CD14-positive monocyte (primary cell): ENCODE data around the gene RFC3. TPM values are rescaled to one million over a fixed set of nuclear protein-coding genes. Genes with fewer than 3 reads are reported as not detected.

Experiments used
- DNase-seq, 3 donors: peaks; one replicate each; pipeline ENCODE4 v3.0.0-alpha.2; 2011 to 2022
- H2AFZ ChIP-seq: 2 replicates; pipeline ENCODE4 v1.6.0; 2012; ENCODE audit warnings: mild to moderate bottlenecking, low read depth, low read length, inconsistent platforms; ENCODE audit not compliant: insufficient read depth, poor library complexity, severe bottlenecking
- H3K27ac ChIP-seq, 2 donors: 1 replicate in 1 of 2; 2 replicates in 1 of 2; pipeline ENCODE4 v1.5.1; 2012 to 2013; ENCODE audit warnings: low read length in 2 of 2, control low read depth in 1 of 2, inconsistent platforms in 1 of 2, low read depth in 1 of 2, mild to moderate bottlenecking in 1 of 2
- H3K27me3 ChIP-seq, 2 donors: one replicate each; pipeline versions ENCODE4 v1.6.0 to v1.6.1; 2011 to 2013; ENCODE audit warnings: low read length in 2 of 2; ENCODE audit not compliant: control insufficient read depth in 2 of 2, insufficient read depth in 2 of 2
- H3K36me3 ChIP-seq, 2 donors: replicated peaks in 1 of 2; 1 replicate in 1 of 2; 2 replicates in 1 of 2; pipeline versions ENCODE4 v1.5.1 to v1.6.1; 2012 to 2013; ENCODE audit warnings: low read length in 2 of 2, control low read depth in 1 of 2, inconsistent platforms in 1 of 2, mild to moderate bottlenecking in 1 of 2; ENCODE audit not compliant: insufficient read depth in 2 of 2, control insufficient read depth in 1 of 2
- H3K4me1 ChIP-seq, 2 donors: 1 replicate in 1 of 2; 2 replicates in 1 of 2; pipeline versions ENCODE4 v1.5.1 to v1.6.1; 2012 to 2013; ENCODE audit warnings: low read length in 2 of 2, control low read depth in 1 of 2, inconsistent platforms in 1 of 2, mild to moderate bottlenecking in 1 of 2, moderate library complexity in 1 of 2; ENCODE audit not compliant: insufficient read depth in 2 of 2, control insufficient read depth in 1 of 2
- H3K4me2 ChIP-seq: replicated peaks from 2 replicates; pipeline ENCODE3; 2012; ENCODE audit warnings: low read length, moderate library complexity, mild to moderate bottlenecking; ENCODE audit not compliant: poor library complexity, severe bottlenecking; ENCODE audit errors: extremely low read depth
- H3K4me3 ChIP-seq, 3 experiments: fragments of 200-600 bp in 1 of 3; sonication (generic) in 1 of 3; replicated peaks in 1 of 3; 1 replicate in 2 of 3; 2 replicates in 1 of 3; pipeline ENCODE4 v1.5.1; 2011 to 2013; ENCODE audit warnings: low read length in 3 of 3, mild to moderate bottlenecking in 3 of 3, control low read depth in 2 of 3, low read depth in 2 of 3, inconsistent platforms in 1 of 3, moderate library complexity in 1 of 3
- H3K79me2 ChIP-seq: 2 replicates; pipeline ENCODE4 v1.6.0; 2012; ENCODE audit warnings: mild to moderate bottlenecking, control low read depth, inconsistent platforms, low read length, moderate library complexity; ENCODE audit not compliant: insufficient read depth
- H3K9ac ChIP-seq: 2 replicates; pipeline ENCODE4 v1.6.0; 2017; ENCODE audit warnings: low read length, mild to moderate bottlenecking; ENCODE audit not compliant: insufficient read depth, poor library complexity, severe bottlenecking
- H3K9me3 ChIP-seq, 2 donors: replicated peaks in 1 of 2; 1 replicate in 1 of 2; 2 replicates in 1 of 2; pipeline versions ENCODE4 v1.5.1 to v1.6.1; 2012 to 2013; ENCODE audit warnings: low read length in 2 of 2, control low read depth in 1 of 2; ENCODE audit not compliant: control insufficient read depth in 1 of 2, insufficient read depth in 1 of 2
- H4K20me1 ChIP-seq: 2 replicates; pipeline ENCODE4 v1.6.0; 2012; ENCODE audit warnings: mild to moderate bottlenecking, low read length, control low read depth, moderate library complexity; ENCODE audit not compliant: insufficient read depth
- H3K27ac Mint-ChIP-seq, 7 donors: one replicate each; pipeline ENCODE4 v1.8.0; 2020; ENCODE audit warnings: mild to moderate bottlenecking in 7 of 7, mixed read lengths in 7 of 7, moderate library complexity in 6 of 7, inconsistent platforms in 2 of 7
- H3K27me3 Mint-ChIP-seq, 3 donors: one replicate each; pipeline ENCODE4 v1.8.0; 2021 to 2022; ENCODE audit warnings: low read depth in 3 of 3, mild to moderate bottlenecking in 3 of 3, mixed read lengths in 3 of 3, moderate library complexity in 3 of 3, inconsistent platforms in 1 of 3
- H3K36me3 Mint-ChIP-seq, 2 donors: one replicate each; pipeline ENCODE4 v1.8.0; 2020; ENCODE audit warnings: mixed read lengths in 2 of 2, inconsistent platforms in 1 of 2, mild to moderate bottlenecking in 1 of 2
- H3K4me1 Mint-ChIP-seq: one replicate; pipeline ENCODE4 v1.8.0; 2020; ENCODE audit warnings: mild to moderate bottlenecking, mixed read lengths
- H3K4me3 Mint-ChIP-seq, 2 donors: one replicate each; pipeline ENCODE4 v1.8.0; 2020; ENCODE audit warnings: mild to moderate bottlenecking in 2 of 2, mixed read lengths in 2 of 2, moderate library complexity in 1 of 2
- H3K9me3 Mint-ChIP-seq, 7 donors: one replicate each; pipeline ENCODE4 v1.8.0; 2020 to 2022; ENCODE audit warnings: mixed read lengths in 7 of 7, mild to moderate bottlenecking in 6 of 7, moderate library complexity in 6 of 7, inconsistent platforms in 2 of 7
- CTCF ChIP-seq: fragments of 200-600 bp; IDR thresholded peaks from one replicate; pipeline ENCODE4 v1.8.0; 2022; ENCODE audit warnings: antibody characterized with exemption, mild to moderate bottlenecking
- WGBS: methylation state at CpG from one replicate; pipeline ENCODE4 v1.1.5; 2013; ENCODE audit warnings: missing lambda C conversion rate; ENCODE audit not compliant: insufficient coverage; 5-methylcytosine and 5-hydroxymethylcytosine counted together
- intact Hi-C, 2 donors: fragments of 100-400 bp; cut with micrococcal nuclease; formaldehyde crosslinking; loops; one replicate each; pipeline versions ENCODE4 v1.15.0 to v1.15.1; 2023
- polyA plus RNA-seq, 3 donors: library from polyadenylated mRNA; depleted of rRNA in 1 of 3; unstranded in 2 of 3; stranded (reverse) in 1 of 3; fragments of 300-500 nt in 2 of 3; fragments of >200 nt in 1 of 3; fragmentation: Illumina TruSeq in 2 of 3; gene quantifications; 1 replicate in 2 of 3; 2 replicates in 1 of 3; pipeline ENCODE4 v1.2.3, GENCODE V29; 2012 to 2021

RFC3 gene
- polyA plus RNA-seq, 3 donors, result 2.5 to 5.3 (median 4.1) TPM

GRCh38 chr13:33855371-33855895 is 37.5 kb downstream of the RFC3 start:
- Histone ChIP-seq H2AFZ (no peak overlapping the region), H4K20me1 (no peaks in the 10 kb centered on the region), H3K27me3 (no peaks in the 10 kb centered on the region), H3K27ac (no peak overlapping the region), H3K9ac (no peak overlapping the region), H3K36me3 (no peaks in the 10 kb centered on the region), H3K4me3 (no peak overlapping the region), H3K4me2 (no peak overlapping the region), H3K4me1 (no peaks in the 10 kb centered on the region), H3K9me3 (no peaks in the 10 kb centered on the region), H3K79me2 (no peaks in the 10 kb centered on the region)
- no peak for DNase-seq
- Mint-ChIP-seq H3K9me3 (peaks cover 0 to 3% (median 0%) of the 10 kb centered on the region in 7 donors), H3K27ac (no peak overlapping the region), H3K36me3 (peaks cover 4 to 6% of the 10 kb centered on the region in 2 donors), H3K4me3 (no peak overlapping the region), H3K27me3 (no peaks in the 10 kb centered on the region), H3K4me1 (no peaks in the 10 kb centered on the region)
- intact Hi-C loops, result no loop called here
- no peak for TF ChIP-seq CTCF
- no CpG with 5 or more reads among the region's 3 CpGs for WGBS

- Histone ChIP-seq H2AFZ (no peak overlapping the region), H3K9ac (no peak overlapping the region), H3K27me3 (no peaks in the 10 kb centered on the region), H3K79me2 (no peaks in the 10 kb centered on the region), H3K27ac (no peak overlapping the region), H3K36me3 (no peaks in the 10 kb centered on the region), H3K4me2 (no peak overlapping the region), H3K9me3 (no peaks in the 10 kb centered on the region), H4K20me1 (no peaks in the 10 kb centered on the region), H3K4me1 (no peaks in the 10 kb centered on the region), H3K4me3 (no peak overlapping the region)
- no CpG with 5 or more reads among the region's 1 CpG for WGBS
- Mint-ChIP-seq H3K36me3 (peaks cover 3 to 4% of the 10 kb centered on the region in 2 donors), H3K9me3 (peaks cover 0 to 3% (median 0%) of the 10 kb centered on the region in 7 donors), H3K27ac (no peak overlapping the region), H3K4me3 (no peak overlapping the region), H3K27me3 (no peaks in the 10 kb centered on the region), H3K4me1 (no peaks in the 10 kb centered on the region)
- no peak for DNase-seq
- intact Hi-C loops, result no loop called here
- TF ChIP-seq CTCF, result no peak
Measured at GRCh38 chr13:33859691-33860303, 41.8 kb downstream of the RFC3 start.
